Liver (tissue), 9 donors: ENCODE data around the gene KBTBD7. TPM values are rescaled to one million over a fixed set of nuclear protein-coding genes. Genes with fewer than 3 reads are reported as not detected.

Source experiments
- DNase-seq: peaks from one replicate; pipeline ENCODE4 v3.0.0-alpha.2; 2017; ENCODE audit warnings: low spot score
- H3K27ac ChIP-seq, 2 donors: one replicate each; pipeline ENCODE4 v1.7.0; 2013; ENCODE audit warnings: inconsistent platforms in 2 of 2, low read length in 2 of 2, control low read depth in 1 of 2, low read depth in 1 of 2, mild to moderate bottlenecking in 1 of 2
- H3K27me3 ChIP-seq, 4 donors: one replicate each; pipeline versions ENCODE4 v1.6.1 to v1.7.0; 2013; ENCODE audit warnings: low read length in 3 of 4, inconsistent platforms in 1 of 4, mild to moderate bottlenecking in 1 of 4, moderate library complexity in 1 of 4; ENCODE audit not compliant: control insufficient read depth in 4 of 4, insufficient read depth in 4 of 4
- H3K36me3 ChIP-seq, 4 donors: one replicate each; pipeline versions ENCODE4 v1.6.1 to v1.7.0; 2013; ENCODE audit warnings: low read length in 3 of 4, mild to moderate bottlenecking in 3 of 4, low read depth in 1 of 4, moderate library complexity in 1 of 4; ENCODE audit not compliant: control insufficient read depth in 4 of 4, insufficient read depth in 3 of 4
- H3K4me1 ChIP-seq, 4 donors: one replicate each; pipeline versions ENCODE4 v1.6.1 to v1.7.0; 2013; ENCODE audit warnings: low read length in 3 of 4, mild to moderate bottlenecking in 3 of 4, moderate library complexity in 1 of 4; ENCODE audit not compliant: control insufficient read depth in 4 of 4, insufficient read depth in 4 of 4
- H3K4me3 ChIP-seq, 3 donors: one replicate each; pipeline versions ENCODE4 v1.6.1 to v1.7.0; 2013; ENCODE audit warnings: low read length in 3 of 3, control low read depth in 1 of 3, low read depth in 1 of 3, mild to moderate bottlenecking in 1 of 3
- H3K9ac ChIP-seq, 2 donors: one replicate each; pipeline ENCODE4 v1.7.0; 2013; ENCODE audit warnings: low read length in 2 of 2, mild to moderate bottlenecking in 2 of 2, moderate library complexity in 2 of 2, control low read depth in 1 of 2, low read depth in 1 of 2
- H3K9me3 ChIP-seq, 4 donors: one replicate each; pipeline versions ENCODE4 v1.6.1 to v1.7.0; 2013; ENCODE audit warnings: low read length in 3 of 4; ENCODE audit not compliant: control insufficient read depth in 4 of 4
- ATF3 ChIP-seq: IDR thresholded peaks from 2 replicates; pipeline ENCODE4 v1.6.1; 2016; ENCODE audit warnings: antibody characterized with exemption
- EGR1 ChIP-seq, 2 donors: IDR thresholded peaks; 2 replicates each; pipeline ENCODE4 v1.6.1; 2016 to 2018; ENCODE audit warnings: antibody characterized with exemption in 2 of 2, low read depth in 2 of 2
- FOXA1 ChIP-seq: IDR thresholded peaks from 2 replicates; pipeline ENCODE4 v1.6.1; 2016; ENCODE audit warnings: antibody characterized with exemption
- FOXA2 ChIP-seq: IDR thresholded peaks from 2 replicates; pipeline ENCODE4 v1.6.1; 2016; ENCODE audit warnings: antibody characterized with exemption
- HNF4A ChIP-seq, 2 donors: conservative IDR thresholded peaks; 2 replicates each; pipeline ENCODE4 v1.6.1; 2016; ENCODE audit warnings: antibody characterized with exemption in 2 of 2, mild to moderate bottlenecking in 2 of 2
- HNF4G ChIP-seq: IDR thresholded peaks from 2 replicates; pipeline ENCODE4 v1.6.1; 2016; ENCODE audit warnings: antibody characterized with exemption
- JUND ChIP-seq, 2 donors: IDR thresholded peaks; 2 replicates each; pipeline ENCODE4 v1.6.1; 2016; ENCODE audit warnings: antibody characterized with exemption in 2 of 2
- MAX ChIP-seq: IDR thresholded peaks from 2 replicates; pipeline ENCODE4 v1.6.1; 2016; ENCODE audit warnings: antibody characterized with exemption
- RAD21 ChIP-seq, 2 donors: IDR thresholded peaks; 2 replicates each; pipeline ENCODE4 v1.6.1; 2016; ENCODE audit warnings: antibody characterized with exemption in 2 of 2, mild to moderate bottlenecking in 2 of 2
- RXRA ChIP-seq, 2 donors: IDR thresholded peaks; 2 replicates each; pipeline ENCODE4 v1.6.1; 2017 to 2018; ENCODE audit warnings: antibody characterized with exemption in 2 of 2, mild to moderate bottlenecking in 1 of 2
- SP1 ChIP-seq: IDR thresholded peaks from 2 replicates; pipeline ENCODE4 v1.6.1; 2018; ENCODE audit warnings: antibody characterized with exemption, mild to moderate bottlenecking
- TAF1 ChIP-seq: conservative IDR thresholded peaks from 2 replicates; pipeline ENCODE4 v1.6.1; 2016; ENCODE audit warnings: antibody characterized with exemption, mild to moderate bottlenecking
- YY1 ChIP-seq: IDR thresholded peaks from 2 replicates; pipeline ENCODE4 v1.6.1; 2016; ENCODE audit warnings: antibody characterized with exemption, mild to moderate bottlenecking
- ZBTB33 ChIP-seq: IDR thresholded peaks from 2 replicates; pipeline ENCODE4 v1.6.1; 2016; ENCODE audit warnings: antibody characterized with exemption
- WGBS: extraction: QIAGEN DNeasy Blood & Tissue Kit; methylation state at CpG from one replicate; pipeline ENCODE4 v1.1.7; 2013; 5-methylcytosine and 5-hydroxymethylcytosine counted together
- polyA plus RNA-seq, 2 donors: library from polyadenylated mRNA; stranded (reverse) in 1 of 2; unstranded in 1 of 2; fragments of 200-250 nt in 1 of 2; fragments of >200 nt in 1 of 2; fragmentation: Nextera tagmentation in 1 of 2; extraction: Ambion mirVana in 1 of 2; gene quantifications; one replicate each; pipeline versions ENCODE4 v1.2.1 to v1.2.3, GENCODE V29; 2013 to 2015
- total RNA-seq, 2 donors: library from RNA; depleted of rRNA; stranded (reverse); fragments of >200 nt; gene quantifications; one replicate each; pipeline ENCODE4 v1.2.3, GENCODE V29; 2014
- TF ChIP-seq, protein P1 (sequence below): fragments of 150-350 bp; IDR thresholded peaks from 2 replicates; pipeline ENCODE4 v1.5.1; 2017; ENCODE audit warnings: improper control_type of control experiment, low read depth, low read length; ENCODE audit not compliant: missing input control
- donor health status: healthy.
- donor health status: healthy.
- donor health status: healthy.
- donor health status: healthy.
- donor health status: healthy.

Gene KBTBD7
- total and polyA plus RNA-seq, 4 donors = 3.3 to 10.1 (median 6.9) TPM

GRCh38 chr13:41232578-41233480 lies 38.5 kb upstream of the KBTBD7 start:
- no peak for TF ChIP-seq HNF4G
- TF ChIP-seq FOXA1 = no peak
- TF ChIP-seq ZBTB33 = no peak
- TF ChIP-seq ATF3 = no peak
- no peak for TF ChIP-seq MAX
- no peak for TF ChIP-seq JUND (IDR thresholded peaks at IDR 0.05)
- no peak for TF ChIP-seq RAD21 (IDR thresholded peaks at IDR 0.05)
- TF ChIP-seq RXRA (IDR thresholded peaks at IDR 0.05) = no peak
- TF ChIP-seq YY1 = no peak
- no peak for TF ChIP-seq EGR1 (IDR thresholded peaks at IDR 0.05; ENCODE audit: low read depth in 2 of 2)
- no peak for TF ChIP-seq TAF1
- no peak for TF ChIP-seq HNF4A (conservative IDR thresholded peaks at IDR 0.05)
- TF ChIP-seq, protein P1, sequence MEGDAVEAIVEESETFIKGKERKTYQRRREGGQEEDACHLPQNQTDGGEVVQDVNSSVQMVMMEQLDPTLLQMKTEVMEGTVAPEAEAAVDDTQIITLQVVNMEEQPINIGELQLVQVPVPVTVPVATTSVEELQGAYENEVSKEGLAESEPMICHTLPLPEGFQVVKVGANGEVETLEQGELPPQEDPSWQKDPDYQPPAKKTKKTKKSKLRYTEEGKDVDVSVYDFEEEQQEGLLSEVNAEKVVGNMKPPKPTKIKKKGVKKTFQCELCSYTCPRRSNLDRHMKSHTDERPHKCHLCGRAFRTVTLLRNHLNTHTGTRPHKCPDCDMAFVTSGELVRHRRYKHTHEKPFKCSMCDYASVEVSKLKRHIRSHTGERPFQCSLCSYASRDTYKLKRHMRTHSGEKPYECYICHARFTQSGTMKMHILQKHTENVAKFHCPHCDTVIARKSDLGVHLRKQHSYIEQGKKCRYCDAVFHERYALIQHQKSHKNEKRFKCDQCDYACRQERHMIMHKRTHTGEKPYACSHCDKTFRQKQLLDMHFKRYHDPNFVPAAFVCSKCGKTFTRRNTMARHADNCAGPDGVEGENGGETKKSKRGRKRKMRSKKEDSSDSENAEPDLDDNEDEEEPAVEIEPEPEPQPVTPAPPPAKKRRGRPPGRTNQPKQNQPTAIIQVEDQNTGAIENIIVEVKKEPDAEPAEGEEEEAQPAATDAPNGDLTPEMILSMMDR = no peak
- TF ChIP-seq SP1 = no peak
- Histone ChIP-seq H3K27me3 (no peaks in the 10 kb centered on the region), H3K27ac (no peak overlapping the region), H3K4me3 (no peak overlapping the region), H3K4me1 (peaks cover 1 to 9% (median 7%) of the 10 kb centered on the region in 4 donors), H3K36me3 (peaks cover 0 to 8% (median 5%) of the 10 kb centered on the region in 4 donors), H3K9me3 (no peaks in the 10 kb centered on the region), H3K9ac (no peak overlapping the region)
- 77% methylated on average over 4 of the region's 4 CpGs for WGBS
- DNase-seq = no peak

- H3K36me3 ChIP-seq = peaks cover under 1 to 8% (median 6%) of the 10 kb centered on the region in 4 donors
- 93% methylated on average over 3 of the region's 3 CpGs for WGBS
- DNase-seq = no peak
These were observed 37.4 kb upstream of the KBTBD7 start for GRCh38 chr13:41231786-41232185.

More at GRCh38 chr13:41231786-41232185, 37.4 kb upstream of the KBTBD7 start:
- Histone ChIP-seq H3K4me1 (peaks cover 1 to 9% (median 7%) of the 10 kb centered on the region in 4 donors), H3K9ac (no peak overlapping the region), H3K9me3 (no peaks in the 10 kb centered on the region), H3K4me3 (no peak overlapping the region), H3K27me3 (no peaks in the 10 kb centered on the region), H3K27ac (no peak overlapping the region)
- TF ChIP-seq HNF4G (no peak), FOXA2 (no peak), FOXA1 (no peak)
